WTC11 (cell line): ENCODE data around the gene ARHGEF37.

Source experiments
- ATF3 ChIP-seq: sonication (generic); formaldehyde crosslinking; conservative IDR thresholded peaks from 2 replicates; pipeline ENCODE4 v1.8.1; 2022; ENCODE audit warnings: mild to moderate bottlenecking, missing genetic modification reagents
- E2F1 ChIP-seq: sonication (generic); formaldehyde crosslinking; IDR thresholded peaks from 2 replicates; pipeline ENCODE4 v1.8.0; 2022; ENCODE audit warnings: mild to moderate bottlenecking, missing genetic modification reagents
- IRF2 ChIP-seq: sonication (generic); formaldehyde crosslinking; IDR thresholded peaks from 2 replicates; pipeline ENCODE4 v1.8.0; 2022; ENCODE audit warnings: low read depth, missing genetic modification reagents, borderline replicate concordance
- USF1 ChIP-seq: sonication (generic); formaldehyde crosslinking; IDR thresholded peaks from 2 replicates; pipeline ENCODE4 v1.8.0; 2022; ENCODE audit warnings: mild to moderate bottlenecking, missing genetic modification reagents
- ZNF317 ChIP-seq: sonication (generic); formaldehyde crosslinking; IDR thresholded peaks from 2 replicates; pipeline ENCODE4 v1.8.1; 2023; ENCODE audit warnings: low read depth, mild to moderate bottlenecking, moderate library complexity, missing genetic modification reagents, borderline replicate concordance

- TF ChIP-seq IRF2 (CRISPR knock-in tag), result no peak
- no peak for TF ChIP-seq ZNF317 (CRISPR knock-in tag)
- no peak for TF ChIP-seq E2F1 (CRISPR knock-in tag)
- no peak for TF ChIP-seq USF1 (CRISPR knock-in tag)
- TF ChIP-seq ATF3 (CRISPR knock-in tag), result no peak
Measured at GRCh38 chr5:149640350-149640999, 59.2 kb downstream of the ARHGEF37 start.
